GM18505 (cell line): ENCODE measurements around the gene OSGIN1.

ENCODE experiments used
- ATAC-seq: cut with Tn5 transposase; IDR thresholded peaks from one replicate; pipeline ENCODE4 v1.9.1; 2021; ENCODE audit not compliant: unreplicated experiment
- POLR2A ChIP-seq: IDR thresholded peaks from 4 replicates; pipeline ENCODE4 v1.6.1; 2011; ENCODE audit warnings: borderline replicate concordance; ENCODE audit not compliant: insufficient read depth, insufficient read length; ENCODE audit errors: extremely low read depth

Gene OSGIN1

DNA sequence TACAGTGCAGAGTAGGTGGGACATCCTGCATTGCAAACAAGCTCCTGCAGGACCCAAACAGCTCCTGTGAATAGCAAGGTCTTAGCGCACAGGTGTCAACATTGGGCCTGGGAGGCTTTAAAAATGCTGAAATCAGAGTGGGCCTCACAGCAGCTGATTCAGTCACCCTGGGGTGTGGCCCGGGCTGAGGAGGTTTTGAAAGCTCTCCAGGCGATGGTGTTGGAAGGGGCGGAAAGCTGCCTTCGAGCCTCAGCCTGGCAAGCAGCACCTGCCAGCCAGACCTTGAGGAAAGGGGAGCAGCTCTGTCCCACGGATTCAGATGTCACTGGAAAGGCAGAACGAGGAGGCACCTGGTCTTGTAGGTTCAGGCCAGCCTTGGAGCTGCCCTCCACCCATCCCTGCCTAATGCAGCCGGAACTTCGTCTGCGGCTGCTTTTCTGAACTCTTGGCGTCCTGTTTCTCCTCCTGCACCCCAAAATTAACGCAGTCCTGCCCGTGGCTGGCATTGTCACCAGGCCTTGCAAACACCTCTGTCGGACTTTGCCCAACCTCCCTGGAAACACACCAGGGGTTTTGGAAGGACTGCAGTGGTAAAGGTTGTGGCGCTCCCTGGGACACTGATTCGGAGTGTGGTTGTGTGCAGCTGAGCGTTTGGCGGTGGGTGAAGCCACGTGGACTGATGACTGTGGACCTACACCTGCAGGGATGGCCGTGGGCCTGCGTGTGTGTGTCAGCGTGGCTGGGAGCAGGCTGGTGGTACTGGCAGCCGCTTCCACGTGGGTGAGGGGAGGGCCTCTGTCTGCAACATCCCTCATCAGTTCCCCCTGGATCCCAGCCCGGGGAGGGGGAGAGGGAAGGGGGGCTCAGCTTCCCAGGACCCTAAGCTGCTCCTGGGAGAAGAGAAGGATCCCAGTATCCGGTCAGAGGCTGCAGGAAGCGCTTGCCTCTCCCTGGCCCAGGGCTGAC lies 18.4 kb downstream of the OSGIN1 start:
- no peak for TF ChIP-seq POLR2A
- no peak for ATAC-seq

DNA sequence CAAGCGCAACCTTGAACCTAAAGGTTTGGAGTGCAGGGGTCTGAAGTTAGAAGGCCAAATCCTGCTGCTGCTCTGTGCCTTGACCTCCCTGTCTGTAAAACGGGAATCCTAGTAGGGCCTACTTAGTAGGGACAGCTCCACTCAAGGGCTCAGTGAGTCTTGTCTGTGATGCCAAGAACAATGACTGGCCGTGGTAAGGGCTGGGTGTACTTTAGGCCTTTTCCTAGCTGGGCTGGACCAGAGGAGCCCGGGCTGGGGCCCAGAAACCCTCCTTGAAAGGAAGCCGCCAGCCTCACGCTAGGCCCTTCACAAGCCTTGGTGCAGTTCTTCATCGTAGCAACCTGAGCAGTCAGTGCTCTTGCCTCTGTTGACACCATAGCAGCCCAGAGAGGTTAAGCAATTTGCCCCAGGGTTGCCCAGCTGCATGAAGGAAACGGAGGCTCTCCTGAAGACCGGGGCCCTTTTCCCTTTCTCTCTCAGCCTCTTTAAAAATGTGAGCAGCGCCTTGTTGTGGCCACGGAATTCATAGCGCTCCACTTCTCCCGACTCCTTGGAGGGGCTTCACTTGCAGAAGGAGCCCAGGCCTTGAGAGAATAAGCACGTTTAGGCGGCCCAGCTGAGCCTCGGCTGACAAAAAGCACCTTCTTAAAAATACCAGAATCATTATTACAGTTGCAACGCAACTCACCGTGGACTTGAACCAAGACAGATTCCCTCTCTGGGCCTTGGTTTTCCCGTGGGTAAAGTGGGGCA lies 19.4 kb downstream of the OSGIN1 start:
- no peak for TF ChIP-seq POLR2A
- ATAC-seq = no peak

DNA sequence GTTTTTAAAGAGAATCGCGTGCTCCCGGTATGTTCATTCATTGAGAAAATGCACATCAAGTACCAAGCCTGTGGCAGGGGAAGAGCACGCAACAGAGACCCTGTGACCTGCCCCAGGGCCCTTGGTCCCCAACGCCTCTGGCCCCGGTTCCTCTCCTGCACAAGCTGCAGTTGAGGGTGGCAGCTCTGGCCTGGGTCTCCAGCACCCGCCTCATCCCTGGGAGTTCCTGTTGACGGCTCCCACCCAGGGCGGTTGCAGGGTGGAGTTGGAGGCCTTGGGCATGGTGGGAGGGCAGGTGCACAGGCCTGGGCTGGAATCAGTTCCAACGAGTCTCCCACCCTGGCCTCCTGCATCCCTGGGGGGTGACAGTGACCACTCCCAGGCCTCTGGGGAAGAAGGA lies 20.0 kb downstream of the OSGIN1 start:
- ATAC-seq = no peak
- TF ChIP-seq POLR2A = no peak

DNA sequence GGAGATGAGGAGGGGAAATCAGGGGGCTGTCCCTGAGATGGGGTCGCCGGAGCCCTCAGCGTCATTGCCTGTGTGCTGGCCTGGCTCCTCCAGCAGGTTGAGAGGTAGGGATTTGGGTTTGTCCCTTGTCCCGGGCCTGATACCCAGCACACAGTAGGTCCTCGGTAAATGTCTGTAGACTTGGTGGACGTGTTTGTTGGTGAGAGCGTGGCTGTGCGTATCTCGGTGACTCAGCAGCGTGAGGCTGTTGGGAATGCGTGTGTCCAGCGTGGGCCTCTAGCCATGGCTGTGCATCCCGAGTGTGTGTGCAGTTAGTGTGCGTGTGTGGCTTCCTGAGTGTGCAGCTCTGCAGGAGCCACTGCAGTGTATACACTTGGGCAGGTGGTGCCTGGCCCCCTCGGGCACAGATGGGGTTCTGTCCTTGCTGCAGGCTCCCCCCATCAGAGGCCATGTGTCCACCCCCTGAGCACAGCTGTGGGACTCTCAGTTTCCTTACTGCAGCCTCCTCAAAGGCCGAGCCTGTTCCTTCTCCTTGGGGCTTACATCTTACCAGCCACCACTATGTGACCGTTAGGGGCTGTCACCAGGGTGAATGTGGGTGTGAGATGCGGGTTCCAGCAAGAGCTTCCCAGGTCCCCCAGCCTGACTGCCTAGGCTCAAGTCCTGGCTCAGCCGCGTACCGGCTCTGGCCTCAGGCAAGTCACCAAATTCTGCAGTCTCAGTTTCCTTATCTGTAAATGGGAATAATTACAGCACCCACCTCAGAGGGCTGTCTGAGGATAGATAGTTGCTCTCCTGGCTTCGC lies 20.7 kb downstream of the OSGIN1 start:
- no peak for TF ChIP-seq POLR2A
- no peak for ATAC-seq

DNA sequence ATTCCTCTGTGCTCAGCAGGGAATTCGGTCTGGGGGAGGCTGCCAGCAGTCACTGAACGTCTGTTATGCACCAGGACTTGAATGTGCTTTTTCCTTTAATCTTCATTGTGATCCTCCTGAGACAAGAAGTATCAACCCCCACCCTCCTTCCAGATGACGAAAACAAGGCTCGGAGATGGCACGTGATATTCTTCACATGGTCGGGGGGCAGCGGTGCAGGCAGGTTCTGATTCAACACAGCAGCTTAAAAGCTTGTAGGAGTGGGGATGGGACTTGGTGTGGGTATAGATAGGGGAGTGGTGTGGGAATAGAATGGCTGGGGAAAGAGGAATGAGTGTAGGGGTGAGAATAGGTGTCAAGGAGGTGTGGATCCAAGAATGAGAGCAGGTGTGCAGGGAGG lies 21.4 kb downstream of the OSGIN1 start:
- ATAC-seq = no peak
- no peak for TF ChIP-seq POLR2A

DNA sequence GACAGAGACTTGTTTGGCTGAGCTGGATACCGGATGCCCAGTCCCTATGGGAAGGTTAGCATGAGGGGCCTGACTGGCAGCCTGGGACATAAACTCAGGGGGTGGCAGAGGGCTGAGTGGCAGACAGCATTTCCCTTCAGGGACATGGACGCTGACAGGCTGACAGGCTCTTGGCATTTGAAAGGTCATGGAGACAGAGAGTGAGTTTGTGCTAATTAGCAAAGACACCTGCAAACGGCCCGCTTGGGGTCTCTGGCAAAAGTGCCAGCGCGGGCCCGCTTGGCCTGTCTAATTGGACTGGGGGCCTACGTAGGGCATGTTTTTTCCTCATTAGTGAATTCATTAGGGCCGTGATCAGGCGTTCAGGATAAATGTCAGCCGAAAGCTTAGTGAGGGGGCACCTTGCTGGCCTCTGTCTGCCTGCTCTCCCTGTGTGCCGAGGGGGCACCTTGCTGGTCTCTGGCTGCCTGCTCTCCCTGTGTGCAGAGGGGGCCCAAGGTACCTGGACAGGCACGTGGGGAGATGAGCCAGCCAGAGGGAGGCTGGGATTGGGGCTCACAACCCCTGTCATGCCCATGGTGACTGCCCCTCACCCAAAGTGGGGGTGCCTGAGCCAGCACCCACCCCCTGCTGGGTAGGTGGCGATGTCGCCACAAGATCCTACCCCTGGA lies 22.7 kb downstream of the OSGIN1 start:
- ATAC-seq = no peak
- TF ChIP-seq POLR2A = no peak

DNA sequence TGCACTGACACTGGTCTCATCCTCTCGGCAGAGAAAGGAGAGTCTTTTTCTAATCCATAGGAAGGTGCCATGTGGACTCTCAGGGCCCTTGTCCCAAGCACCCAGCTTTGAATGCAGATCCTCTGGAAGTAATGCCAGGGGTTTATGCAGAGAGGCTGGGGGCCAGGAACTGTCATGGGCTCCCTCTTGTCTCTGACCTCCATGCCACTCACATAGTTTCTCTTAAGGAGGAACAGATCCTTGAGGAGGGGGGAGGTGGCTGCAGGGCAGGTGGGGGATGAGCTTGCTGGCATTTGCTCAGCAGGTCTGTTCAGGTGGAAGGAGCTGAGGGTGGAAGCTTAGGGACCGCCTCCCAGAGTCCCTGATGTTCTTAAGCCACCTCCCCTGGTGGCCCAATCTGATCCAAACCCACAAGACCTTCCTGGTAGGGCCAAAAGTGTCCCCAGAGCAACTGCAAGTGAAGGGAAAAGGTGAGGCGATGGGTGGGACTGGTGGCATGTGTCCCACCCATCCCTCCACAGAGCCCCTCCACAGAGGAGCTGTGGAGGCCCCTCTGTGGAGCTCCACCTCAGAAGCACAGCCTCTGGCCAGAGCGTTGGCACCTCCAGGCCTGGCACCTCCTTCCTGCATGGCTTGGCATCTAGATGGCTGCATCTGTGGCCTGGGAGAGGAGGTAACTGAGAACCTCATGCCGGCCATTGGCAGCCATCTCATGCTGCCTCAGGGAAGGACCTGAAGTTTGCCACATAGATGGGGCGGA lies 24.2 kb downstream of the OSGIN1 start:
- no peak for ATAC-seq
- no peak for TF ChIP-seq POLR2A

DNA sequence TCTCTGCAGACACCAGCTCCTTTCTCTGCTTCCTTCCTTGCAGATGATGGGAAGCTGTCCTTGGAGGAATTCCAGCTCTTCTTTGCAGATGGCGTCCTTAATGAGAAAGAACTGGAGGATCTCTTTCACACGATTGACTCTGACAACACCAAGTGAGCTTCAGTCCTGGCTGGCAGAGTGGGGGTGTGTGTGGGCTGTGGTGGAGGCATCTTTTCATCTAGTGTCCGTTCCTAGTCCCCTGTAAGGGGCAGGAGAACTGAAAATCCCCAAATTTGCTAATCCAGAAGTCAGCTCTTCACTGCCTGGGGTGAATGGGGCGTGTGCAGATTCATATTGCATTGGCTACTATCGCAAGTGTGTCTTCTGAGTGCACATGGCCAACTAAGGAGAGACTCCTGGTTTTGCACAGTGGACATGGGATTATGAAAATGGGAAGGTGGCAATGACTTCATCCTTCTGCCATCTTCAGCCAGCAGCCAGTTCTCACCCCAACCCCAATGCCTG lies 25.4 kb downstream of the OSGIN1 start:
- TF ChIP-seq POLR2A = no peak
- no peak for ATAC-seq

DNA sequence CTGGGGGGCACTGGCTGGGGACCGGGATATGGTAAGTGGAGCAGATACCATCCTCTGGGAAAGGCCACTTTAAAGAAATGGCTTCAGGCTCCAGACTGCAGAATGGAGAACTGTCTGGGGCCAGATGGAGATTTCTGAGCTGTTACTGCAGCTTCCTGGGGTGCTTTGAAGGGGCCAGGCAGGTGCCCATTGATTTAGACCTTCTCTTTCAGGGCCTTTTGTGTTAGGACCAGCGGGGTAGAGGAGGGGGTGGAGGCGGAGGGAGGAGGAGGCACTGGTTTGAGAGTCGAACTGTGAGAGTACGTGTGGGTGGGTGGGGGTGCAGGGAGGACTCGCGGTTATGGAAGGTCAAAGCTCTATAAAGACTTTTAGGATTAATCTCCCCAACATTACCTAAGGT lies 26.4 kb downstream of the OSGIN1 start:
- no peak for TF ChIP-seq POLR2A
- no peak for ATAC-seq

DNA sequence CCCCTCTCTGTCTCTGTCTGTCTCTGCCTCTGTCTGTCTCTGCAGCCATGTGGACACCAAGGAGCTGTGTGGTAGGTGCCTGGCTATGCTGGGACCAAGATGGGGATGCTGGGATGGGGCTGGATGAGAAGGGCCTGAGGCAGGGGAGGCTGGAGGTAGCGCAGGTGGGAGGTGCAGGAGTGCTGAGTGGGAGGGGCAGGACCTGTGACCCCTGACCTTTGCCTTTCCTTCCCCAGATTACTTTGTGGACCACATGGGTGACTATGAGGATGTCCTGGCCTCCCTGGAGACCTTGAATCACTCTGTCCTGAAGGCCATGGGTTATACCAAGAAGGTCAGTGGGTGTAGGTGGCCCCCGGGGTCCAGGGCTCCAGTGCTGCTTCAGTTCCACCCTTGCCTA lies 27.8 kb downstream of the OSGIN1 start:
- ATAC-seq = no peak
- no peak for TF ChIP-seq POLR2A

DNA sequence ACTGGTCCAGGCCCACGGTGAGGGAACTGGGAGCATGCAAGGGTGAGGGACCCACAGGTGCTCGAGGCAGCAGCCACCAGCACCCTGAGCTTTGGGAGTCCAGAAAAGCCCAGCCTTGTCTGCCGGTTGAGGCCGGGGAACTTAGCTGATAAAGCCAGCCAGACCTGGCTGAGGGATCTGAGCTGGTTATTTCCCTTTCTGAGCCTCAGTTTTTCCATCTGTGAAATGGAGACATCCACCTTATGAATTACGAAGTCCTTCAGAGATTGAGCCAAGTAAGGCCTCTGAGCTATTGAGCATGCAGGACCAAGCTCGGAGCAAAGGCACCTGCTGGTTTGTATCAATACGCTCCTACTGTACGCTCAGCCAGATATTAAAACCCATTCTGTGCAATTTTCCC lies 28.8 kb downstream of the OSGIN1 start:
- ATAC-seq = no peak
- TF ChIP-seq POLR2A = no peak

DNA sequence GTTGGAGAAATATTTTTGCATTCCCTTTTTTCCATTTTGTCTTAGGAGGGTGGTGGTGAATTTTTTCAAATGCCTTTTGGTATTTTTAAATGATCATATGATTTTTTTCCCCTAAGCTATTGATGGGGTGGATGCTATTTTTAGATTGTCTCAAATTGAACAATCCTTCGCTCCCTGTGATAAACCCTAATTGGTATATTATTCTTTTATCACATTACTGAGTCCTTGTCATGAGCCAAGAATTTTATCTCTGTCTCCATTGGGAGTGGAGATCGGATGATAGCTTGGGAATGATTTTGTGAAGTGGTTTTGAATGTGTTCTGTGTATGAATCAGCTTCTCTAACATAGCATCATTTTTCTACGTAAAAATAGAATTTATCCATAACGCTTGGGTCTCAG lies 30.5 kb downstream of the OSGIN1 start:
- ATAC-seq = no peak

DNA sequence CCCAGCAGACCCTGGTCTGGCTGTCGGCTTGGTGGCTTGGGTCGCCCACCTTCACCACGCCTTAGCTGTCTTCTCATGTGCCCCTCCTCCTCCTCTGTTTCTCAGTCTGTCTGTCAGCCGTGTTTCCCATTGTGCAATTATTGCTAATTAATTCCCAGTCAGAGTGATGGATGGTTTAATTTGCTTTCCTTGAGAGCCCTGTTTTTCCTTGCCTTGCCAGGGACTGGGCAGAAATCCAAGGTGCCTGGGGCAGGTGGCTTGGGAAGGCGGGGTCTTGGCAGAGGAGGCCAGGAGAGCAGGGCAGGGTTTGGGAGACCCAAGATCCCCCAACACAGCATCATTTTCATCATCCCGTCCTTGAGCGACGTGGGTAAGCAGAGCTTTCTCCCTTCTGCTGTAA lies 36.3 kb downstream of the OSGIN1 start:
- ATAC-seq = no peak
- TF ChIP-seq POLR2A = no peak

More for the DNA sequence above, 30.5 kb downstream of the OSGIN1 start:
- no peak for TF ChIP-seq POLR2A

DNA sequence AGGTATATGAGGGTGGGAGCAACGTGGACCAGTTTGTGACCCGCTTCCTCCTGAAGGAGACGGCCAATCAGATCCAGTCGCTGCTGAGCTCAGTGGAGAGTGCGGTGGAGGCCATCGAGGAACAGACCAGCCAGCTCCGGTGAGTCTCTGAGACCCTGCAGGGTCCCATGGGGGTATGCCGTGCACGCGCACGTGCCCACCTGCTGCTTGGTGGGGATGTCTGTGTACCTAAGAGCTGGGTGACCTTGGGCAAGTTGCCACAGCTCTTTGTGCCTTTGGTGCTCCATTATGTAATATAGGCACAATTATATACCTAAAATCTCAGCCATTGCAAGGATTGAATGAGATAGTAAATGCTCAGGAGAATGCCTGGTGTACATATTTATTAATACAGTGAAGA lies 37.5 kb downstream of the OSGIN1 start:
- no peak for ATAC-seq

More for the DNA sequence above, 37.5 kb downstream of the OSGIN1 start:
- no peak for TF ChIP-seq POLR2A
